Measurements from ENCODE around the gene NR1H4.
"Not testable (repeated sequence)": the region's sequence is repeated elsewhere in the genome, so short reads cannot be mapped to it uniquely, and the experiment has no call there.

The NR1H4 gene

DNA sequence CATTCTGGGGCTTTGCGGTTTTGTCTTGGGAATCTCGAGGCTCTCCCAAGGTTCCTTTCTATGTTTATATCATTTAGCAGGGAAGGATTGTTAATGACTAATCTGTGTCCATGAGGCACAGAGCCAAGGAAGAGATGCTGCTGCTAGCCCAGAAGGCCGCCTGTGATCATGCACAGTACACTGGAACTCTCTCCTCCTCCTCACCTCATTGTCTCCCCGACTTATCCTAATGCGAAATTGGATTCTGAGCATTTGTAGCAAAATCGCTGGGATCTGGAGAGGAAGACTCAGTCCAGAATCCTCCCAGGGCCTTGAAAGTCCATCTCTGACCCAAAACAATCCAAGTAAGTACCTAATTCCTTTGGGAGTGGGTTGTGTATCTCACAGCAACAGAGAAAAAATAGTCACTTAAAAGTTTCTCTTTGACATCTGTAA lies at the start of gene NR1H4:
Gene NR1H4 (plus strand): TSS at position 151 of the 435 bp plus-strand sequence. CDS start 19,458 bp downstream, outside the sequence.
- no peak for DNase-seq

DNA sequence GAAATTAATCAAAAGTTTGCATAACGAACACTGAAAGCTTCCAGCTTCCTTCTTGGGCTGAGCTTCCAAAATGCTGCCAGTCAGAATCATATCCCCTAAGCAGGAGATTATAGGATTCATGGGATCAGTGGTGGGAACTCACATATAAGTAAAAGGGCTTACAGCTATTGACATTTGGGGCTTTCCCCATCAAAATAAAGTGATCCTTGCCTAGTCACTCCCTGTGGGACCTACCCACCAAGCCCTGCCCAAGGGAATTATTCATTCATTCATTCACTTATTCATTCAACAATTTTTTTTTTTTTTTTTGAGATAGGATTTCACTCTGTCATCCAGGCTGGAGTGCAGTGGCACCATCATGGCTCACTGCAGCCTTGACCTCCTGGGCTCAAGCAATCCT lies 47.5 kb upstream of the NR1H4 start:
- DNase-seq = no peak

- no peak for DNase-seq
These were observed 46.6 kb upstream of the NR1H4 start for GRCh38 chr12:100427078-100427477.

DNA sequence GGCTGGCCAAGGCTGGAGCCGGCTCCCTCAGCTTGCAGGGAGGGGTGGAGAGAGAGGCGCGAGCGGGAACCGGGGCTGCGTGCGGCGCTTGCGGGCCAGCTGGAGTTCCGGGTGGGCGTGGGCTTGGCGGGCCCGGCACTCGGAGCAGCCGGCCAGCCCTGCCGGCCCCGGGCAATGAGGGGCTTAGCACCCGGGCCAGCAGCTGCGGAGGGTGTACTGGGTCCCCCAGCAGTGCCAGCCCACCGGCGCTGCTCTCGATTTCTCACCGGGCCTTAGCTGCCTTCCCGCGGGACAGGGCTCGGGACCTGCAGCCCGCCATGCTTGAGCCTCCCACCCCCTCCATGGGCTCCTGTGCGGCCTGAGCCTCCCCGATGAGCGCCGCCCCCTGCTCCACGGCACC lies 43.4 kb upstream of the NR1H4 start:
- not testable (repeated sequence) for DNase-seq

- no peak for DNase-seq
These were observed 40.0 kb upstream of the NR1H4 start for GRCh38 chr12:100433701-100434100.

- DNase-seq = no peak
These were observed 39.5 kb upstream of the NR1H4 start for GRCh38 chr12:100434177-100434576.

- DNase-seq = no peak
These were observed 37.7 kb upstream of the NR1H4 start for GRCh38 chr12:100435957-100436356.

DNA sequence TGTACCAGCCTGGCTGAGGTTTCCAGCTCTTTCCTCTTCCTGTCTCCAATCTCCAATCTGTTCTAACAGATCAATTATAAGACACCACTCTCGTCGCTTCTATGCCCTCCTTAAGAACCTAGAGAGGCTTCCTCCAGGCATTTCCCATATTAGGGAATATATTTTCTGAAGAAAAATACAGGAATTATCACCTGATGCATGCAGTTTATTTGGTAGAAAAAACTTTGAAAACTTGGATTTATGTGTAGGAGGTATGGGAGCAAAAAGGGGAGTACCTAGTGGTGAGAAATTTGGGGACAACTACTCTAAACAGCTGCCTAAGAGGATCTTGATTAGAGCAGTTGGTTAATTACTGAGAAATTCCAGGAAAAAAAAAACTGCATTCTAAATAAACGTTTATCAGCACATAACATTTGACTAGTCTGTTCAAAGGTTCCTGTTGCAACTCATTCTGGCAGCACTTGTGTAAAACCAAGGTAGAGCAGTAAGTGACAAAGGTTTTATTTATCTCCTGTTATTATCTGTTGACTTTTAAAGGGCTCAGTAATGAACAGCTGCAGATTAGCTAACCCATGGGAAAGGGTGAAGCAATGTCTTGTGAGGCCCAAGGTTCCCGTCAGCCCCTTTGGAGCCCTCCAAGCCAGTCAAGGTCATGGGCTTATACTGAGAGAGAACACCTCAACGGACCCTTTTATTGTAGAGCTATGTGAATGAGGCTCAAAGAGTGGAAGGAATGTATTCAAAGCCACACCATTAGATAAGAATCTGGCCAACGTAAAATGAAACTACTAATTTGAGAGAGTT lies 36.4 kb upstream of the NR1H4 start:
- no peak for DNase-seq

DNA sequence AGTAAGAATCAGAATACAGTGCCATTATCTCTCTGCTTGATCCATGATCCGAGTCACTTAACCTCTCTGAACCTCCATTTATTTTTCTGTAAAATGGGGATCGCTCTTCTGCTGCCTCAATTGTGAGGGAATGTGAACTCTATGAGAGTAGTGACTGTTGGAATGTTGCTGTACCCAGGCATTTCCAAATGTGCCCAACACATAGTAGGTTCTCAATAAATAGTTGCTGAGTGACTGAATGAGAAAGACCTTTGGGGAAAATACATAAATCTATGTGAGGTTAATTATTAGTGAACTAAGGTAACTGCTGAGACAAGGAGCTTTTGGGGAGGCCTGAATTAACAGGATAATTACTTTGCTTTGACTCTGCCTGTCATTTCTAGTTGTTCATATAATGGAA lies 33.9 kb upstream of the NR1H4 start:
- DNase-seq = no peak

DNA sequence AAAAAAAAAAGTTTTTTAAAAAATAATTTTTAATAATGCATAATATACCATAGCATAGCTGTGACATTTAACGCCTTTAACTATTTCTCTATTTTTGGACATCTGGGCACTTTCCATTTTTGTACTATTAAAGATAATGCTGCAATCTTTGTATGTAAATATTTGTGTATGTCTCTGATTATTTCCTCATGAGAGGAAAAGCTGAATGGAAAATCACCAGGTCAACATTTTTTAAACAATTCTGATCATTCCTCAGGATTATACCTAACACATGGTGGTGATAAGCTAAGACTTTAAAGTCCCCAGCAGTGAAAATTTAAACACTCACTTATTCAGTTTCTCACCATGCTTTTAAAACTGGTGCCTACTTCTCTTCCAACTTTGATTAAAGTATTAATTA lies 31.3 kb upstream of the NR1H4 start:
- no peak for DNase-seq

GRCh38 chr12:100443434-100443833 lies 30.2 kb upstream of the NR1H4 start:
- no peak for DNase-seq

DNA sequence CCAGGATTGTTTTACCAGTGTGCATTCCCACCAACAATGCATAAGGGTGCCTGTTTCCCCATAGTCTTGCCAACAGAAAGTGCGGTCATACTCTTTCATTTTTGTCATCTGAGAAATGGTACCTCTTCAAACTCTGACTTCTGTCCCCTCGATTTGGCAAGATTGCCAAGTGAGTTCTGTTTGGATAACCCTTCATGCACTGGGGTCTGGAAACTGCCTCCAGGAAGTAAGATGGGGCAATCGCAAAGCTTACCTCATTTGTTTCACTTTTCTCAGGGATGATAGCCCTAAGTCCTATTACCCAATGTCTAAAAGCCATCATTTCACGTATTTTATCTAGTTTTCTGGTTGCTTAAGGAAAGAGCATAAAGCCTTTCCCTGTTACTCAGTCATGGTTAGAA lies 28.6 kb upstream of the NR1H4 start:
- no peak for DNase-seq

DNA sequence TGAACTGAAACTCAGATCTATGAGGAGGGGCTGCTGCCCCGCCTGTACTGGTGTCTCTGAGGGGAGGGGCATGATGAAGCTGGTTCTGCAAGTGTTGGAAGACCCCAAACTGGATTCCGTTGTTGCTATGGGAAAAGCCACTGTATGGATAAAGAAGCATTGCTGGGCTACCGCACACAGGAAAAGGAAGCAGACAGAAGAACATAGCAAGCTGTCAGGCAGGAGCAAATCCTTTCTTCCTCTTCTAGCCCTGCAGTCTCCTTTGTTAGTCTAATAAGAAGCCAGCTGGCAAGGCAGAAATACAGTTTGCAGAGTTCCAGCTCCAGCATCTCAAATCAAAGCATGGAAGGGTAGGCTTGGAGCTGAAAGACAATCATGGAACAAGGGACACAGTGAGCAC lies 26.3 kb upstream of the NR1H4 start:
- DNase-seq = no peak

- DNase-seq = no peak
These were observed 25.0 kb upstream of the NR1H4 start for GRCh38 chr12:100448656-100449055.

DNA sequence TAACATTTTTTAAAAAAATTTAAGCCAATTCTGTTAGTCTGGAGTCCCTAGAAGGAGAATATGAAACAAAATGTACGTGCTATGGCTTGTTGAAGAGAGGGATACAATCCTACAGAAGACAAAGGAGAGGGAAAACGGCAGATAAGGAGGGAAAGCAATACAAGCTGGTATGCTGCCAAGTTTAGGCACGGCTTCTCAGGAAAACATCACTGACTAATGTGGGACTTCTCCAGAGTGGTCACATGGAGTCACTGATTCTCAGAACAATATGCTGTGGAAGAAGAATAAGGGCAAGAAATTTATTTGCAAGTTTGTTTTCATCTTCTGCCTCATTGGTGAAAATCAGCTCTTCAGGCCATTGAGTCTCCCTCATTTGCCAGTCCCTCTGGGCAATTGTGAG lies 22.9 kb upstream of the NR1H4 start:
- no peak for DNase-seq

GRCh38 chr12:100453951-100454350 lies 19.7 kb upstream of the NR1H4 start:
- peak in 1 of 51 donors; percentile 13 for DNase-seq

- DNase-seq = no peak
These were observed 17.8 kb upstream of the NR1H4 start for GRCh38 chr12:100455896-100456295.

DNA sequence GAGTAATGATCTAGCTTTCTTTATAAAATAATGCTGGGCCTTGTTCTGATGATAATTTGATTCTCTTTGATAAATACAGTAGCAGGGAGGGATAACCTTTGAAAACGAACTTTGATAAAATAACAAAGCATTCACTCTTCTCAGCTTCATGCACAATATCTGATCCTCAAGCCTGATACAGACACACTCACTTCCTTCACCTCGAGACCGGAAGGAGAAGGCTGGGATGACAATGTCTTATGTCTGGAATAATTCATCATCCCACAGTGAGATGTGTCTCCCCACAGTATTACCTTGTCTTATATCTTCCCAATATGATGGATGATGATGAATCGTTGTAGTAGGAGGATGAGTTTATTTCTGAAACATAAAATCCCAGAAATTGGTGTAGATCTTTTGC lies 15.5 kb upstream of the NR1H4 start:
- no peak for DNase-seq

DNA sequence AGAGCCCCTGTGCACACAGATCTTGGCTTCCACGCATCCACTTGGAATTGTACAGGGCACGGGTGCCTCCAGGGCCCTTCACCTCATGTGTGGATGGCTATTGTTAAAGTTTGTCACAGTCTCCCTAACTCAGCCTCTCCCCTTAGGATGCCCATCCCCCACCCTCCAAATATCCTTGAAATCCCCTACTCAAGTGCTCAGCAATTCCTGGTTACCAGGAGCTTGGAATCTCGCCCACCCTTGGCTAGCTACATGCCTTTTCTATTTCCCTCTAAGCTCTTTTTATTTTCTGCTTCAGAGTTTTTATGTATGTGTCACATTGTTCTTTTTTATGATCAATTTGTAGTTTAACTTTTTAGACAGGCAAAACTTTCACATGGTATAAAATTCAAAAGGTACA lies 13.0 kb upstream of the NR1H4 start:
- DNase-seq = no peak

- DNase-seq = no peak
These were observed 12.2 kb upstream of the NR1H4 start for GRCh38 chr12:100461330-100461973.

DNA sequence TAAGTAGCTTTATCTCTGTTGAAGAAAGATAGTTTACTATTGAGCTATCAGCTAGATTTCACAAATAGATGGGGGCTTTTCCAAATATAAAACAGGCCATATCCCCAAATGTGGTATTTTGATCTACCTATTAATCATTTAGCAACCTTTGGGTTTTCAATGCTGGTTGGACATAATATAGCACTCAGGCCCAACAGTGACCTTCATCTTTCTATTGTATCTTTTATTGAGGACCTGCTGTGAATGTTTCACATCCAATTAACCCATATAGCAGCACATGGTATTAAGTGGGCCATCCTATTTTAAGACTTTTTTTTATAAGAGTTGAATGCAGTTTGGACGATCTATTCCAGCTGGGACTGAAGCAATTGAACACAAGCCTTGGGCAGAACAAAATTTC lies 10.0 kb upstream of the NR1H4 start:
- no peak for DNase-seq

DNA sequence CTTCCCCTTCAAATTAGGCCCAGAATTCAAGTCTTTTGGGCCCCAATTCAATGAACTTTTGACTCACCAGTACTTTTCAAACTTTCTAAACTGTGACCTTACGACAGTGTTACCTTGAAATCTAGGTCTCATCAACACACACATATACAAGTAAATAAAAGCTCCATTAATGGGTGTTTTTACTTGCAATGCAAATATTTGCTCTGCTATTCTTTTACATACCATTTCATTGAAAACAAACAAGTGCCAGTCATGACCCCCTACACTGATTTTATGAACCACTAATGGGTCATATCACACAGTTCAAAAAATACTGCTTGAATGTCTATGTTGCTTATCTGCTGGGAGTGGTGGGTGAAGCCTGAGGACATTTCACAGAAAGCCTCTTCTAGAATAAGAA lies 9.1 kb upstream of the NR1H4 start:
- DNase-seq = no peak

DNA sequence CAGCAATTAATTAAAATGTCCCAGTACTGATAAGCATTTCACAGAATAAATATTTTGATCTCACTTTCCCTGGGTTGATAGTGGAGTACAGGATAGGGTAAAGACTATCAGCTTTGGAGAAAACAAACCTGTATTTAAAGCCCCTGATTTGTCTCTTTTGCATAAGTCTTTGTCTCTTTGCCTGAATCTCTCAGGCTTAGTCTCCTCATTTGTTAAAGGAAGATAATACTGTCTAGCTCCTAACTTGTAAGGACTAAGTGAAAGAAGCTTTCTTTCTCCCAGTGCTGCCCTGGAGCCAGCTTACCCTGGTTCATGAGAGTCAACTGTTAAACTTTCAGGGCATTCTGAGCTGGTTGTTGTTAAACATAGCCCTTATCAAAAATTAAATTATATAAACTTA lies 5.5 kb upstream of the NR1H4 start:
- DNase-seq = no peak
